ENCODE measurements around the gene LRRC17. TPM values are rescaled to one million over a fixed set of nuclear protein-coding genes. Genes with fewer than 3 reads are reported as not detected.
"Not testable (repeated sequence)": the region's sequence is repeated elsewhere in the genome, so short reads cannot be mapped to it uniquely, and the experiment has no call there.

LRRC17 gene
- total RNA-seq, 4 donors from 2014 or later, result 0.62 to 2.5 (median 1.6) TPM; not detected in 1

- TF ChIP-seq POLR2A (IDR thresholded peaks at IDR 0.05) (no peak), CTCF (IDR thresholded peaks at IDR 0.05 in 4 of 5, conservative IDR thresholded peaks at IDR 0.05 in 1 of 5) (no peak)
- intact Hi-C loops (cut with DNase I; ENCODE audit: low total_unique reads), result no loop called here
- Histone ChIP-seq H3K9me3 (no peaks in the 10 kb centered on the region), H3K36me3 (no peaks in the 10 kb centered on the region), H3K27ac (no peak overlapping the region), H3K4me1 (no peaks in the 10 kb centered on the region), H3K27me3 (no peaks in the 10 kb centered on the region), H3K4me3 (no peak overlapping the region)
- DNase-seq (no peak), ATAC-seq (no peak)
- in situ Hi-C loops (cut with MboI; ENCODE audit: low sequenced_read_pairs in 4 of 4), result no loop called here
Measured at GRCh38 chr7:102975854-102976253, 63.1 kb downstream of the LRRC17 start.

GRCh38 chr7:102976493-102976892 is 63.7 kb downstream of the LRRC17 start:
- intact Hi-C loops (cut with DNase I; ENCODE audit: low total_unique reads) (no loop called here), in situ Hi-C loops (cut with MboI; ENCODE audit: low sequenced_read_pairs in 4 of 4) (no loop called here)
- H3K36me3 ChIP-seq, result no peaks in the 10 kb centered on the region
- no peak for DNase-seq
- no peaks in the 10 kb centered on the region for H3K27me3 ChIP-seq
- no peaks in the 10 kb centered on the region for H3K4me1 ChIP-seq
- no peak for TF ChIP-seq POLR2A (IDR thresholded peaks at IDR 0.05)
- no peak for TF ChIP-seq CTCF (IDR thresholded peaks at IDR 0.05 in 4 of 5, conservative IDR thresholded peaks at IDR 0.05 in 1 of 5)
- H3K4me3 ChIP-seq, result no peak overlapping the region
- ATAC-seq, result no peak
- no peak overlapping the region for H3K27ac ChIP-seq
- no peaks in the 10 kb centered on the region for H3K9me3 ChIP-seq

- in situ Hi-C loops (cut with MboI; ENCODE audit: low sequenced_read_pairs in 4 of 4); H3K9me3 ChIP-seq; H3K4me3 ChIP-seq; H3K27ac ChIP-seq; DNase-seq; H3K4me1 ChIP-seq; intact Hi-C loops (cut with DNase I; ENCODE audit: low total_unique reads); H3K27me3 ChIP-seq; ATAC-seq; H3K36me3 ChIP-seq: not testable (repeated sequence)
Measured at GRCh38 chr7:102977586-102977985, 64.8 kb downstream of the LRRC17 start.

- Histone ChIP-seq H3K27ac (no peak overlapping the region), H3K27me3 (no peaks in the 10 kb centered on the region), H3K36me3 (no peaks in the 10 kb centered on the region), H3K4me1 (no peaks in the 10 kb centered on the region), H3K4me3 (no peak overlapping the region), H3K9me3 (no peaks in the 10 kb centered on the region)
- intact Hi-C loops (cut with DNase I; ENCODE audit: low total_unique reads) (no loop called here), in situ Hi-C loops (cut with MboI; ENCODE audit: low sequenced_read_pairs in 4 of 4) (no loop called here)
- DNase-seq (no peak), ATAC-seq (no peak)
- TF ChIP-seq POLR2A (IDR thresholded peaks at IDR 0.05) (no peak), CTCF (IDR thresholded peaks at IDR 0.05 in 4 of 5, conservative IDR thresholded peaks at IDR 0.05 in 1 of 5) (no peak)
Measured at GRCh38 chr7:102978284-102978683, 65.5 kb downstream of the LRRC17 start.

GRCh38 chr7:102979670-102980069 is 66.9 kb downstream of the LRRC17 start:
- in situ Hi-C loops (cut with MboI; ENCODE audit: low sequenced_read_pairs in 4 of 4), result no loop called here

More at GRCh38 chr7:102979670-102980069, 66.9 kb downstream of the LRRC17 start:
- no peak overlapping the region for H3K27ac ChIP-seq
- H3K36me3 ChIP-seq, result no peaks in the 10 kb centered on the region
- no peaks in the 10 kb centered on the region for H3K27me3 ChIP-seq
- intact Hi-C loops (cut with DNase I; ENCODE audit: low total_unique reads), result no loop called here
- no peaks in the 10 kb centered on the region for H3K9me3 ChIP-seq
- ATAC-seq, result no peak
- H3K4me1 ChIP-seq, result no peaks in the 10 kb centered on the region
- TF ChIP-seq POLR2A (IDR thresholded peaks at IDR 0.05) (no peak), CTCF (IDR thresholded peaks at IDR 0.05 in 4 of 5, conservative IDR thresholded peaks at IDR 0.05 in 1 of 5) (no peak)
- no peak for DNase-seq
- H3K4me3 ChIP-seq, result no peak overlapping the region
